ENCODE results near the gene S100B. TPM values are rescaled to one million over a fixed set of nuclear protein-coding genes. Genes with fewer than 3 reads are reported as not detected.

Gene S100B
- total RNA-seq, 6 donors from 2014 or later, result 1.8 to 4.5 (median 2.7) TPM; not detected in 2

DNA sequence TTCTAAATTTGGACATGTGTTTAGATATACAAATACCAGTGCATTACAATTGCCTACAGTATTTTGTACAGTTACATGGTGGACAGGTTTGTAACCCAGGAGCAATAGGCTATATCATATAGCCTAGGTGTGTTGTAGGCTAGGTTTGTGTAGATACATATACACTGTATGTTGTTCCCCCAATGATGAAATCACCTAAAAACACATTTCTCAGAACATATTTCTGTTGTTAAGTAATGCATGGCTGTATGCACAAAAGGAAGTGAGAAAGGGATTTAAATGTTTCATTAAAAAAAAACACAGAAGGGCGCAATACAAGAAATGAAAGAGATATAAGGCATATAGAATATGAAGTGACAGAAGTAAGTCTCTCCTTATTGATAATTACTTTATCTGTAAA, 32.0 kb downstream of the S100B start:
- WGBS, 2 donors, result 95 to 98% methylated on average over 1 of the region's 1 CpG
- H3K27me3 ChIP-seq, result no peaks in the 10 kb centered on the region
- DNase-seq, result no peak
- no peaks in the 10 kb centered on the region for H3K4me1 ChIP-seq
- no peak overlapping the region for H3K4me3 ChIP-seq
- peaks cover 3 to 28% (median 18%) of the 10 kb centered on the region in 4 donors for H3K36me3 ChIP-seq
- TF ChIP-seq POLR2A (IDR thresholded peaks at IDR 0.05) (no peak), EP300 (IDR thresholded peaks at IDR 0.05) (no peak), POLR2AphosphoS5 (IDR thresholded peaks at IDR 0.05) (no peak), CTCF (IDR thresholded peaks at IDR 0.05) (no peak)
- no peak overlapping the region for H3K27ac ChIP-seq
- no peak for ATAC-seq (ENCODE audit: low FRiP score in 2 of 2)
- H3K9me3 ChIP-seq, result peaks cover 0 to 5% (median 1%) of the 10 kb centered on the region in 4 donors

DNA sequence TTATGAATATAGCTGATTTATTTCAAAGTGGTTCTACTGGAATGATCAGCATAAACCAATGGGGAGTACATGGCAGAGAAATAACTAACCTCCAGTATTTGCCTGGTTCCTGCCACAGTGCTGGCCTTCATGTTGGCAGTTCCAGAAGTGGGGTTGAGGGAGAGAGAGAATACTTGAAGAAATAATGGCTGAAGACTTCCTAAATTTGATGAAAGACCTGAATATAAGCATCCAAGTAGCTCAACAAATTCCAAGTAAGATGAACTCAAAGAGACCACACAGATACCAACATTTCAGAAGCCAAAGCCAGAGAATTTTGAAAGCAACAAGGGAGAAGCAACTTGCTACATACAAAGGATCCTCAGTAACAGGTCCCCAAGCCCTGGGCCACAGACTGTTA, 34.3 kb downstream of the S100B start:
- no peak for TF ChIP-seq CTCF (IDR thresholded peaks at IDR 0.05)
- no peak for TF ChIP-seq POLR2AphosphoS5 (IDR thresholded peaks at IDR 0.05)
- no peak for TF ChIP-seq POLR2A (IDR thresholded peaks at IDR 0.05)
- TF ChIP-seq EP300 (IDR thresholded peaks at IDR 0.05), result no peak
- ATAC-seq (ENCODE audit: low FRiP score in 2 of 2), result no peak

DNA sequence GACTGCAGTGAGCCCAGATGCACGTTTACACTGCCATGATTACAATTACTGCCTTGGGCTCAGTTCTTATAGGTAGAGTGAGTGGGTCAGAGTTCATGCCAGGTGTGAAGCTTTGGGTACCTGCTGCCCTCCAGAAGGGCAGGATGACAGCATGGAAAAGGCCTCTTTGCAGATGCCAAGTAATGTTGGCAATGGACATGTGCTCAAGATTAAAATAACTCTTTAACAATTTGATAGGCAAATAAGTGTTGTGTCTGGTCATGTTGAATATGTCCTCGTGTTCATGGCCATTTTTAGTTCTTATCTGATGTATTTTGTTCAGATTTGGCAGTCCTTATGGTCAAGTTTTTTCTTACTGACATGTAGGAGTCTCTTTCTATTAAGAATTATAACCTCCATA, 34.8 kb downstream of the S100B start:
- ATAC-seq (ENCODE audit: low FRiP score in 2 of 2) (no peak), DNase-seq (no peak)
- Histone ChIP-seq H3K27me3 (no peaks in the 10 kb centered on the region), H3K4me1 (no peaks in the 10 kb centered on the region), H3K4me3 (no peak overlapping the region), H3K9me3 (peaks cover 0 to 5% (median 1%) of the 10 kb centered on the region in 4 donors), H3K27ac (no peak overlapping the region), H3K36me3 (peaks cover 3 to 56% (median 46%) of the 10 kb centered on the region in 4 donors)
- TF ChIP-seq EP300 (IDR thresholded peaks at IDR 0.05), result no peak
- TF ChIP-seq CTCF (IDR thresholded peaks at IDR 0.05), result no peak
- no peak for TF ChIP-seq POLR2A (IDR thresholded peaks at IDR 0.05)
- no peak for TF ChIP-seq POLR2AphosphoS5 (IDR thresholded peaks at IDR 0.05)
- WGBS, 2 donors, result 78 to 83% methylated on average over 2 of the region's 2 CpGs

More for the DNA sequence above, 34.3 kb downstream of the S100B start:
- no peaks in the 10 kb centered on the region for H3K27me3 ChIP-seq
- H3K9me3 ChIP-seq, result peaks cover 0 to 5% (median 1%) of the 10 kb centered on the region in 4 donors
- H3K27ac ChIP-seq, result no peak overlapping the region
- peaks cover 3 to 50% (median 40%) of the 10 kb centered on the region in 4 donors for H3K36me3 ChIP-seq
- H3K4me3 ChIP-seq, result no peak overlapping the region
- no peaks in the 10 kb centered on the region for H3K4me1 ChIP-seq
- no peak for DNase-seq

DNA sequence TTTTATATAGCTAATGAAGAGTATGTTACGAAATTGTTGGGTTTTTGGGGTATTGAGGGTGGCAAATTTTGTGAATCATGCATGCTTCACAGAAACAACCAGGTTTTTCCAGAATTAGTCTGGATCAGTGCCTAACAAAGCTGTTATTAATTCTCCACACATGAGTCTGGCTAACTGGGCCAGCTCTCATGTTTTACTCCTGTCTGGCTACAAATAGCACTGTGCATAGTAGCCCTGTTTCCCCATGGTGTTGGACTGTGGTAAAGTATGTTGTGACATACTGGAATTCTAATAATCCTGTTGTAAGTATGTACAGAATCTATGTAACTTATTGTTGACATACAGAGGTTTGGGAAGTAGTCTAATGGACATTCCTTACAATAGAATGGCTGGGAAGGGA, 35.8 kb downstream of the S100B start:
- Histone ChIP-seq H3K36me3 (peaks cover 3 to 66% (median 52%) of the 10 kb centered on the region in 4 donors), H3K9me3 (peaks cover 0 to 5% (median 1%) of the 10 kb centered on the region in 4 donors), H3K27ac (no peak overlapping the region), H3K4me3 (no peak overlapping the region), H3K27me3 (no peaks in the 10 kb centered on the region), H3K4me1 (no peaks in the 10 kb centered on the region)
- no peak for ATAC-seq (ENCODE audit: low FRiP score in 2 of 2)
- TF ChIP-seq POLR2AphosphoS5 (IDR thresholded peaks at IDR 0.05), result no peak
- no peak for TF ChIP-seq EP300 (IDR thresholded peaks at IDR 0.05)
- no peak for TF ChIP-seq CTCF (IDR thresholded peaks at IDR 0.05)
- no peak for TF ChIP-seq POLR2A (IDR thresholded peaks at IDR 0.05)
- no peak for DNase-seq
- WGBS, 2 donors, result 90 to 100% methylated on average over 1 of the region's 1 CpG

DNA sequence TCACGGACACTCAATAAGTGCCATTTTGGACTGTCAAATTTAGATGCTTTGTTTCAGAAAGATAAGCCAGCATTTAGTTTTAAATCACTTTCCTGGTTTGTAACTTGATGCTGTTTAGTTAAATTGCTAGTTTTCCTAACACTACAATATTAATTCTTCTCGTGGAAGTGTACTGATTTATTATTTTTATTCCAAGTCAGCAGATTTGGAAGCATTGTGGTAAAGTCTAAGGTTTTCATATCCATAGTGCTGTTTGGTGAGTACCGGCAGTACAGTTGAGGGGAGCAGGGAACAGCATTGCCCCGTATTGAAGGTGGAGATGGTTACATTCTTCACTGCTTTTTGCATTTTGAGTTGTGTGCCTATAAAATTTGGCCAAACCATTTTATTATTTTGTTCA, 36.3 kb downstream of the S100B start:
- H3K4me1 ChIP-seq, result no peaks in the 10 kb centered on the region
- H3K36me3 ChIP-seq, result peaks cover 3 to 71% (median 57%) of the 10 kb centered on the region in 4 donors
- H3K4me3 ChIP-seq, result no peak overlapping the region
- no peak for TF ChIP-seq POLR2AphosphoS5 (IDR thresholded peaks at IDR 0.05)
- 95 to 97% methylated on average over 4 of the region's 4 CpGs for WGBS, 2 donors
- no peak for ATAC-seq (ENCODE audit: low FRiP score in 2 of 2)
- no peak overlapping the region for H3K27ac ChIP-seq
- no peaks in the 10 kb centered on the region for H3K27me3 ChIP-seq
- DNase-seq, result no peak
- H3K9me3 ChIP-seq, result peaks cover 0 to 5% (median 1%) of the 10 kb centered on the region in 4 donors
